IMR-90 (cell line): ENCODE measurements around the gene MTTP. TPM values are rescaled to one million over a fixed set of nuclear protein-coding genes. Genes with fewer than 3 reads are reported as not detected.

Experiments
- ATAC-seq: fragments of 200-7000 bp; cut with Tn5 transposase; 2 replicates; pipeline ENCODE4 v1.9.1; 2020; ENCODE audit warnings: low read depth, mild to moderate bottlenecking, moderate library complexity
- BruUV-seq: library from RNA; stranded (reverse); fragments of 400-500 nt; replicated peaks from 2 replicates; lab custom pipeline; 2021; lab: Mats Ljungman, UMichigan
- CTCF ChIA-PET: fragments of 300-600 bp; formaldehyde crosslinking; extraction: SDS; loops from one replicate; lab custom pipeline; 2021; ENCODE audit warnings: antibody characterized with exemption; lab: Yijun Ruan, JAX
- POLR2A ChIA-PET: fragments of 300-600 bp; sonication (Branson Sonifier 250); formaldehyde crosslinking; loops from one replicate; lab custom pipeline; 2022; ENCODE audit warnings: antibody characterized with exemption; ENCODE audit not compliant: unreplicated experiment; lab: Charles Lee
- DNase-seq: peaks from one replicate; pipeline ENCODE4 v3.0.0; 2013
- H2AFZ ChIP-seq: replicated peaks from 2 replicates; pipeline ENCODE3; 2013; ENCODE audit warnings: low read length, mild to moderate bottlenecking; ENCODE audit not compliant: poor library complexity
- H2AK5ac ChIP-seq: 2 replicates; pipeline ENCODE4 v1.6.1; 2013; ENCODE audit warnings: low read depth, low read length, inconsistent platforms
- H2AK9ac ChIP-seq: replicated peaks from 2 replicates; pipeline ENCODE3; 2013; ENCODE audit warnings: mild to moderate bottlenecking, low read depth, low read length, moderate library complexity; ENCODE audit not compliant: poor library complexity
- H2BK120ac ChIP-seq: 2 replicates; pipeline ENCODE4 v1.6.1; 2013; ENCODE audit warnings: low read depth, low read length, inconsistent platforms
- H2BK15ac ChIP-seq: 3 replicates; pipeline ENCODE4 v1.6.1; 2013; ENCODE audit warnings: low read depth, low read length, inconsistent platforms
- H2BK20ac ChIP-seq: 2 replicates; pipeline ENCODE4 v1.6.1; 2013; ENCODE audit warnings: low read depth, mild to moderate bottlenecking, inconsistent platforms, low read length, moderate library complexity
- H2BK5ac ChIP-seq: 2 replicates; pipeline ENCODE4 v1.6.1; 2013; ENCODE audit warnings: mild to moderate bottlenecking, low read depth, low read length, inconsistent platforms; ENCODE audit not compliant: poor library complexity, severe bottlenecking
- H3K14ac ChIP-seq: replicated peaks from 2 replicates; pipeline ENCODE4 v1.6.1; 2013; ENCODE audit warnings: low read depth, low read length, inconsistent platforms
- H3K18ac ChIP-seq: 2 replicates; pipeline ENCODE4 v1.6.1; 2013; ENCODE audit warnings: low read depth, low read length, control low read depth
- H3K23ac ChIP-seq: 2 replicates; pipeline ENCODE4 v1.6.1; 2013; ENCODE audit warnings: low read depth, low read length, inconsistent platforms
- H3K27ac ChIP-seq: 2 replicates; pipeline ENCODE4 v1.5.1; 2013; ENCODE audit warnings: mild to moderate bottlenecking, control low read depth, low read length; ENCODE audit not compliant: insufficient read depth
- H3K27me3 ChIP-seq: 2 replicates; pipeline ENCODE4 v1.6.1; 2013; ENCODE audit warnings: low read length; ENCODE audit not compliant: control insufficient read depth, insufficient read depth
- H3K36me3 ChIP-seq: 2 replicates; pipeline ENCODE4 v1.6.1; 2013; ENCODE audit warnings: low read length, mixed read lengths; ENCODE audit not compliant: control insufficient read depth, insufficient read depth
- H3K4ac ChIP-seq: 2 replicates; pipeline ENCODE4 v1.6.1; 2013; ENCODE audit warnings: low read depth, low read length, inconsistent platforms
- H3K4me1 ChIP-seq: 2 replicates; pipeline ENCODE4 v1.6.1; 2013; ENCODE audit warnings: low read length, mixed read lengths; ENCODE audit not compliant: control insufficient read depth, insufficient read depth
- H3K4me2 ChIP-seq: 2 replicates; pipeline ENCODE4 v1.6.1; 2013; ENCODE audit warnings: low read depth, mild to moderate bottlenecking, control low read depth, low read length, moderate library complexity
- H3K4me3 ChIP-seq: 2 replicates; pipeline ENCODE4 v1.5.1; 2013; ENCODE audit warnings: low read depth, mild to moderate bottlenecking, control low read depth, low read length, moderate library complexity; ENCODE audit not compliant: insufficient read depth
- H3K56ac ChIP-seq: 2 replicates; pipeline ENCODE4 v1.6.1; 2013; ENCODE audit warnings: low read length, inconsistent platforms; ENCODE audit not compliant: insufficient read depth; ENCODE audit errors: extremely low read depth
- H3K79me1 ChIP-seq, 2 experiments: 2 replicates each; pipeline ENCODE4 v1.6.1; 2013; ENCODE audit warnings: low read length in 2 of 2, inconsistent platforms in 1 of 2, low read depth in 1 of 2
- H3K9ac ChIP-seq: 2 replicates; pipeline ENCODE4 v1.6.1; 2013; ENCODE audit warnings: low read depth, low read length, control low read depth
- H3K9me1 ChIP-seq: 2 replicates; pipeline ENCODE4 v1.6.1; 2013; ENCODE audit warnings: low read length, inconsistent platforms; ENCODE audit not compliant: insufficient read depth
- H3K9me3 ChIP-seq: 2 replicates; pipeline ENCODE4 v1.6.1; 2013; ENCODE audit warnings: low read length; ENCODE audit not compliant: control insufficient read depth, insufficient read depth
- H4K20me1 ChIP-seq: 2 replicates; pipeline ENCODE4 v1.6.1; 2013; ENCODE audit warnings: low read length, inconsistent platforms; ENCODE audit not compliant: insufficient read depth
- H4K5ac ChIP-seq: 2 replicates; pipeline ENCODE4 v1.6.1; 2013; ENCODE audit warnings: mild to moderate bottlenecking, low read depth, low read length, control low read depth
- H4K8ac ChIP-seq, 2 experiments: 2 replicates each; pipeline ENCODE4 v1.6.1; 2013; ENCODE audit warnings: low read depth in 2 of 2, low read length in 2 of 2, control low read depth in 1 of 2, inconsistent platforms in 1 of 2
- H4K91ac ChIP-seq: 2 replicates; pipeline ENCODE4 v1.6.1; 2013; ENCODE audit warnings: low read depth, low read length, inconsistent platforms; ENCODE audit not compliant: insufficient read depth
- BHLHE40 ChIP-seq: fragments of 150-350 bp; IDR thresholded peaks from 2 replicates; pipeline ENCODE4 v1.6.1; 2016; ENCODE audit warnings: mild to moderate bottlenecking, low read depth, low read length
- CEBPB ChIP-seq: IDR thresholded peaks from 2 replicates; pipeline ENCODE4 v1.6.1; 2012; ENCODE audit warnings: low read depth, low read length, improper control_type of control experiment
- CHD1 ChIP-seq: IDR thresholded peaks from 2 replicates; pipeline ENCODE4 v1.6.1; 2012; ENCODE audit warnings: low read depth, low read length, improper control_type of control experiment
- FOS ChIP-seq: fragments of 150-350 bp; IDR thresholded peaks from 2 replicates; pipeline ENCODE4 v1.6.1; 2016; ENCODE audit warnings: low read depth, low read length
- MAFK ChIP-seq: IDR thresholded peaks from 2 replicates; pipeline ENCODE4 v1.6.1; 2012; ENCODE audit warnings: low read depth, low read length, improper control_type of control experiment
- MAZ ChIP-seq: IDR thresholded peaks from 2 replicates; pipeline ENCODE4 v1.6.1; 2012; ENCODE audit warnings: low read depth, mild to moderate bottlenecking, low read length, improper control_type of control experiment, moderate library complexity, borderline replicate concordance
- MXI1 ChIP-seq: IDR thresholded peaks from 2 replicates; pipeline ENCODE4 v1.6.1; 2012; ENCODE audit warnings: low read depth, mild to moderate bottlenecking, low read length, moderate library complexity, borderline replicate concordance
- NFE2L2 ChIP-seq: fragments of 150-350 bp; IDR thresholded peaks from 2 replicates; pipeline ENCODE4 v1.6.1; 2016; ENCODE audit warnings: low read depth, mild to moderate bottlenecking, low read length
- POLR2A ChIP-seq: IDR thresholded peaks from 2 replicates; pipeline ENCODE4 v1.6.1; 2012; ENCODE audit warnings: mild to moderate bottlenecking, low read depth, low read length
- RAD21 ChIP-seq: IDR thresholded peaks from 2 replicates; pipeline ENCODE4 v1.6.1; 2012; ENCODE audit warnings: low read length, improper control_type of control experiment
- RCOR1 ChIP-seq: IDR thresholded peaks from 2 replicates; pipeline ENCODE4 v1.6.1; 2012; ENCODE audit warnings: mild to moderate bottlenecking, low read length, improper control_type of control experiment; ENCODE audit not compliant: insufficient replicate concordance
- RFX5 ChIP-seq: IDR thresholded peaks from 2 replicates; pipeline ENCODE4 v1.8.0; 2012; ENCODE audit warnings: low read depth, mild to moderate bottlenecking, low read length, moderate library complexity
- SMC3 ChIP-seq: fragments of 150-350 bp; IDR thresholded peaks from 2 replicates; pipeline ENCODE4 v1.6.1; 2016; ENCODE audit warnings: low read depth, mild to moderate bottlenecking, antibody characterized with exemption, low read length, moderate library complexity
- whole genome bisulfite sequencing, 2 experiments: methylation state at CpG; one replicate each; pipeline versions ENCODE4 v1.1.5 to v1.1.7; 2013; ENCODE audit warnings: missing lambda C conversion rate in 2 of 2; ENCODE audit not compliant: insufficient read length in 1 of 2; ENCODE audit errors: extremely low coverage in 2 of 2; 5-methylcytosine and 5-hydroxymethylcytosine counted together
- dilution Hi-C: fragments of 300-500 bp; cut with HindIII; formaldehyde crosslinking; loops from one replicate; pipeline ENCODE4 v1.14.3; 2018; ENCODE audit warnings: low sequenced_read_pairs; ENCODE audit not compliant: unreplicated experiment
- in situ Hi-C: fragments of 300-500 bp; cut with MboI; formaldehyde crosslinking; loops from 3 replicates; pipeline ENCODE4 v1.14.3; 2019; ENCODE audit warnings: low sequenced_read_pairs, inconsistent platforms, mixed read lengths
- intact Hi-C: fragments of 100-400 bp; cut with micrococcal nuclease; formaldehyde crosslinking; loops from 2 replicates; pipeline ENCODE4 v1.10.0; 2022
- polyA plus RNA-seq, 3 experiments: library from polyadenylated mRNA; depleted of rRNA; stranded (reverse); fragments of >200 nt; gene quantifications; 2 replicates each; pipeline ENCODE4 v1.2.3, GENCODE V29; 2012; ENCODE audit warnings: low replicate concordance in 1 of 3
- total RNA-seq: library from RNA; depleted of rRNA; stranded (reverse); fragments of >200 nt; gene quantifications from 2 replicates; pipeline ENCODE4 v1.2.3, GENCODE V29; 2012
- TF ChIP-seq, protein P1 (sequence below): fragments of 150-350 bp; IDR thresholded peaks from 2 replicates; pipeline ENCODE4 v1.6.1; 2017; ENCODE audit warnings: mild to moderate bottlenecking, antibody characterized with exemption, low read length, low read depth
- TF ChIP-seq, protein P2 (sequence below): fragments of 150-350 bp; IDR thresholded peaks from 2 replicates; pipeline ENCODE4 v1.6.1; 2016; ENCODE audit warnings: low read depth, mild to moderate bottlenecking, low read length, moderate library complexity, borderline replicate concordance
- TF ChIP-seq, protein P3 (sequence below): conservative IDR thresholded peaks from 2 replicates; pipeline ENCODE4 v1.5.1; 2012; ENCODE audit warnings: mild to moderate bottlenecking, low read depth, low read length, improper control_type of control experiment

MTTP gene
- total and polyA plus RNA-seq, 2 of the 4 experiments (the other 2 are of a cell fraction): under 0.01 to 0.03 TPM

DNA sequence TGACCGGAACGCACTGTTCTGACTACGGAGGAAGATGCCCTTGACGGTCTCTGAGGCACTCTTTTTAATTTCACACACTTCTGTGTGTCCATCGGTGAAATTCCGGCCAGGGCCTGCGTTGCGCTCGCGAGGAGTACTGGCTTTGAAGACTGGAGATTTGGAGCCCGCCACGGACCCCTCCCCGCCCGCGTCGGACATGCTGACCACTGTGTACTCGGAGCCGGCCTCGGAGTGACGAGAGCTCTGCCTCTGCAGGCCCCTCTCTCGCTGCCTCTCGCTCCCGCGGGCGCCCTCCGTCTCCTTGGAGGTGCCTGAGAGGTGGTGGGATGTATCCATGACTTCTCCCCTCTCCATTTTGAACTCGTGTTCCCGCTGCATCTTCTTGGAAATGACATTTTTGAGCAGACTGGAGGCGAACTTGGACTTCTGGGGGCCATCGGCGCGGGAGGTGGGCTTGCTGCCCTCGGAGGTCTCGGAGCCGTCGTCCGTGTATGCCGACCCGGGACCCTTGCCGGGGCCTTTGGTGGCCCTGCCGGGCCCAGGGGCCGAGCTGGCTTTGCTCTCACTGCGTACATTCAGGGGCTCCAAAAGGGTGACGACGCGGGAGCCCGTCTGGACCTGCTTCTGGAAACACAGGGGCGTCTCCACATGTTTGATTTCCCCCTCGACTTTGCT is 77.3 kb downstream of the MTTP start:
- Histone ChIP-seq H3K23ac (no peak overlapping the region), H3K79me1 (no peaks in the 10 kb centered on the region), H2BK120ac (no peak overlapping the region), H2AK9ac (no peak overlapping the region), H3K9me1 (no peaks in the 10 kb centered on the region), H3K4me2 (no peak overlapping the region), H3K27ac (no peak overlapping the region), H3K4me1 (peaks cover 2% of the 10 kb centered on the region; the same call in 1 of the 2 replicates), H3K56ac (no peak overlapping the region), H4K20me1 (no peaks in the 10 kb centered on the region), H3K4me3 (no peak overlapping the region), H3K27me3 (peaks cover 5% of the 10 kb centered on the region), H3K36me3 (no peaks in the 10 kb centered on the region), H3K4ac (no peak overlapping the region), H3K14ac (no peak overlapping the region), H4K8ac (no peak overlapping the region), H2BK5ac (no peak overlapping the region), H4K91ac (no peak overlapping the region), H2AK5ac (no peak overlapping the region), H3K18ac (no peak overlapping the region), H2BK20ac (no peak overlapping the region), H3K9ac (no peak overlapping the region), H4K5ac (no peak overlapping the region), H2BK15ac (no peak overlapping the region), H2AFZ (no peak overlapping the region), H3K9me3 (no peaks in the 10 kb centered on the region; the same call in 1 of the 2 replicates)
- ATAC-seq (no peak), DNase-seq (no peak)
- dilution Hi-C loops (no loop called here), in situ Hi-C loops (no loop called here), intact Hi-C loops (no loop called here)
- 87% methylated on average over 24 of the region's 49 CpGs; no CpG with 5 or more reads in 1 of the 2 experiments for WGBS, 2 experiments
- POLR2A ChIA-PET: no interaction called here
- CTCF ChIA-PET: no interaction called here
- no TSS peak for BruUV-seq
- TF ChIP-seq MAFK: no peak
- TF ChIP-seq BHLHE40: no peak
- no peak for TF ChIP-seq MXI1
- no peak for TF ChIP-seq RFX5
- no peak for TF ChIP-seq RAD21
- TF ChIP-seq MAZ: no peak
- no peak for TF ChIP-seq CHD1
- TF ChIP-seq, protein P1, sequence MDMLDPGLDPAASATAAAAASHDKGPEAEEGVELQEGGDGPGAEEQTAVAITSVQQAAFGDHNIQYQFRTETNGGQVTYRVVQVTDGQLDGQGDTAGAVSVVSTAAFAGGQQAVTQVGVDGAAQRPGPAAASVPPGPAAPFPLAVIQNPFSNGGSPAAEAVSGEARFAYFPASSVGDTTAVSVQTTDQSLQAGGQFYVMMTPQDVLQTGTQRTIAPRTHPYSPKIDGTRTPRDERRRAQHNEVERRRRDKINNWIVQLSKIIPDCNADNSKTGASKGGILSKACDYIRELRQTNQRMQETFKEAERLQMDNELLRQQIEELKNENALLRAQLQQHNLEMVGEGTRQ: no peak
- no peak for TF ChIP-seq CEBPB
- TF ChIP-seq, protein P2, sequence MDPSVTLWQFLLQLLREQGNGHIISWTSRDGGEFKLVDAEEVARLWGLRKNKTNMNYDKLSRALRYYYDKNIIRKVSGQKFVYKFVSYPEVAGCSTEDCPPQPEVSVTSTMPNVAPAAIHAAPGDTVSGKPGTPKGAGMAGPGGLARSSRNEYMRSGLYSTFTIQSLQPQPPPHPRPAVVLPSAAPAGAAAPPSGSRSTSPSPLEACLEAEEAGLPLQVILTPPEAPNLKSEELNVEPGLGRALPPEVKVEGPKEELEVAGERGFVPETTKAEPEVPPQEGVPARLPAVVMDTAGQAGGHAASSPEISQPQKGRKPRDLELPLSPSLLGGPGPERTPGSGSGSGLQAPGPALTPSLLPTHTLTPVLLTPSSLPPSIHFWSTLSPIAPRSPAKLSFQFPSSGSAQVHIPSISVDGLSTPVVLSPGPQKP: no peak
- TF ChIP-seq SMC3: no peak
- no peak for TF ChIP-seq NFE2L2
- no peak for TF ChIP-seq RCOR1
- no peak for TF ChIP-seq POLR2A
- TF ChIP-seq, protein P3, sequence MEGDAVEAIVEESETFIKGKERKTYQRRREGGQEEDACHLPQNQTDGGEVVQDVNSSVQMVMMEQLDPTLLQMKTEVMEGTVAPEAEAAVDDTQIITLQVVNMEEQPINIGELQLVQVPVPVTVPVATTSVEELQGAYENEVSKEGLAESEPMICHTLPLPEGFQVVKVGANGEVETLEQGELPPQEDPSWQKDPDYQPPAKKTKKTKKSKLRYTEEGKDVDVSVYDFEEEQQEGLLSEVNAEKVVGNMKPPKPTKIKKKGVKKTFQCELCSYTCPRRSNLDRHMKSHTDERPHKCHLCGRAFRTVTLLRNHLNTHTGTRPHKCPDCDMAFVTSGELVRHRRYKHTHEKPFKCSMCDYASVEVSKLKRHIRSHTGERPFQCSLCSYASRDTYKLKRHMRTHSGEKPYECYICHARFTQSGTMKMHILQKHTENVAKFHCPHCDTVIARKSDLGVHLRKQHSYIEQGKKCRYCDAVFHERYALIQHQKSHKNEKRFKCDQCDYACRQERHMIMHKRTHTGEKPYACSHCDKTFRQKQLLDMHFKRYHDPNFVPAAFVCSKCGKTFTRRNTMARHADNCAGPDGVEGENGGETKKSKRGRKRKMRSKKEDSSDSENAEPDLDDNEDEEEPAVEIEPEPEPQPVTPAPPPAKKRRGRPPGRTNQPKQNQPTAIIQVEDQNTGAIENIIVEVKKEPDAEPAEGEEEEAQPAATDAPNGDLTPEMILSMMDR: no peak
- TF ChIP-seq FOS: no peak
